ENCODE data around the gene EPM2A. TPM values are rescaled to one million over a fixed set of nuclear protein-coding genes. Genes with fewer than 3 reads are reported as not detected.

Gene EPM2A
- polyA plus RNA-seq, 2 of the 4 experiments (the other 2 are of a cell fraction): 2.4 to 3.0 TPM

DNA sequence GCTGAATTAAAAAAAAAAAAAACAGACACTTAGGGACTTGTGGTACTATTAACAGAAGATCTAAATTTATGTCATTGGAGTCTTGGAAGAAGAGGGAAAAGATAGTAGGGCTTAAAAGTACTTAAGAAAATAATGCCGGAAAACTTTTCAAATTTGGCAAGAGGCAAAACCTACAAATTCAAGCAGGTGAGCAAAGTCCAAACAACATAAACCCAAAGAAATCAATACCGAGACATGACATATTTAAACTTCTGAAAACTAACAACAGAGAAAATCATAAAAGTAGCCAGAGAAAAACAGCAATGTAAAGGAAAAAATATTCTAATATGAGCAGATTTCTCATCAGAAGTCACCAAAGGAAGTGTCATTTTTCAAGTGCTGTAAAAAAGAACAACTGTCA is 44.4 kb downstream of the EPM2A start:
- 0 out of 3 replicates have a peak, but pooled peaks cover 2% of the 10 kb centered on the region for H3K9me3 ChIP-seq
- 94% methylated on average over 2 of the region's 2 CpGs for WGBS (ENCODE audit: missing lambda C conversion rate)
- DNase-seq (ENCODE audit: low read depth in 1 of 2, low spot score in 1 of 2) (no peak), FAIRE-seq (no peak), ATAC-seq (no peak)
- no peak overlapping the region for H3K4me2 ChIP-seq
- ChIA-PET POLR2A (no interaction called here), CTCF (no interaction called here)
- H3K4me1 ChIP-seq: 0 out of 3 replicates have a peak, but pooled peaks cover 3% of the 10 kb centered on the region
- H3K27ac ChIP-seq: no peak overlapping the region
- no peak overlapping the region for H3K4me3 ChIP-seq
- TF ChIP-seq, protein P1, sequence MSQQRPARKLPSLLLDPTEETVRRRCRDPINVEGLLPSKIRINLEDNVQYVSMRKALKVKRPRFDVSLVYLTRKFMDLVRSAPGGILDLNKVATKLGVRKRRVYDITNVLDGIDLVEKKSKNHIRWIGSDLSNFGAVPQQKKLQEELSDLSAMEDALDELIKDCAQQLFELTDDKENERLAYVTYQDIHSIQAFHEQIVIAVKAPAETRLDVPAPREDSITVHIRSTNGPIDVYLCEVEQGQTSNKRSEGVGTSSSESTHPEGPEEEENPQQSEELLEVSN (IDR thresholded peaks at IDR 0.05; ENCODE audit: borderline replicate concordance, low read depth): no peak
- TF ChIP-seq TFCP2L1 (CRISPR knock-in tag; IDR thresholded peaks at IDR 0.05): no peak
- TF ChIP-seq USF2 (IDR thresholded peaks at IDR 0.05): no peak
- TF ChIP-seq NFE2L2 (conservative IDR thresholded peaks at IDR 0.05; ENCODE audit: low read length): no peak
- no peak for TF ChIP-seq BCL3 (IDR thresholded peaks at IDR 0.05)
- no peak for TF ChIP-seq HOXA7 (CRISPR knock-in tag; IDR thresholded peaks at IDR 0.05)

- WGBS (ENCODE audit: missing lambda C conversion rate): 58% methylated on average over 2 of the region's 2 CpGs
- ATAC-seq (no peak), DNase-seq (ENCODE audit: low read depth in 1 of 2, low spot score in 1 of 2) (no peak), FAIRE-seq (no peak)
- Histone ChIP-seq H3K4me3 (no peak overlapping the region), H3K9me3 (0 out of 3 replicates have a peak, but pooled peaks cover 2% of the 10 kb centered on the region), H3K27ac (no peak overlapping the region), H3K4me2 (no peak overlapping the region), H3K4me1 (0 out of 3 replicates have a peak, but pooled peaks cover 3% of the 10 kb centered on the region)
- ChIA-PET POLR2A (no interaction called here), CTCF (no interaction called here)
- no peak for TF ChIP-seq RNF2 (IDR thresholded peaks at IDR 0.05; ENCODE audit: borderline replicate concordance, low read depth)
- no peak for TF ChIP-seq FOSB (CRISPR knock-in tag; IDR thresholded peaks at IDR 0.05)
- TF ChIP-seq KDM5A (IDR thresholded peaks at IDR 0.05): no peak
- TF ChIP-seq JUN (IDR thresholded peaks at IDR 0.05): no peak
- TF ChIP-seq PBX3 (IDR thresholded peaks at IDR 0.05): no peak
- TF ChIP-seq BHLHE40 (IDR thresholded peaks at IDR 0.05; ENCODE audit: low read depth, low read length): no peak
- no peak for TF ChIP-seq ZFP36 (IDR thresholded peaks at IDR 0.05; ENCODE audit: borderline replicate concordance, partially characterized antibody)
- TF ChIP-seq, protein P2, sequence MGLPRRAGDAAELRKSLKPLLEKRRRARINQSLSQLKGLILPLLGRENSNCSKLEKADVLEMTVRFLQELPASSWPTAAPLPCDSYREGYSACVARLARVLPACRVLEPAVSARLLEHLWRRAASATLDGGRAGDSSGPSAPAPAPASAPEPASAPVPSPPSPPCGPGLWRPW (IDR thresholded peaks at IDR 0.05): no peak
- no peak for TF ChIP-seq POLR2AphosphoS2 (conservative IDR thresholded peaks at IDR 0.05; ENCODE audit: low read length)
- TF ChIP-seq RFX5 (IDR thresholded peaks at IDR 0.05): no peak
- TF ChIP-seq USF2 (IDR thresholded peaks at IDR 0.05): no peak
- no peak for TF ChIP-seq NPAS2 (CRISPR knock-in tag; IDR thresholded peaks at IDR 0.05; ENCODE audit: borderline replicate concordance)
- no peak for TF ChIP-seq MYC (IDR thresholded peaks at IDR 0.05; ENCODE audit: borderline replicate concordance, low read length)
- TF ChIP-seq HOXB5 (CRISPR knock-in tag; IDR thresholded peaks at IDR 0.05): no peak
- no peak for TF ChIP-seq CHD4 (IDR thresholded peaks at IDR 0.05; ENCODE audit: borderline replicate concordance)
- no peak for TF ChIP-seq EHF (CRISPR knock-in tag; IDR thresholded peaks at IDR 0.05)
- no peak for TF ChIP-seq RARB (CRISPR knock-in tag; IDR thresholded peaks at IDR 0.05)
- no peak for TF ChIP-seq SREBF2 (IDR thresholded peaks at IDR 0.05)
- TF ChIP-seq PHF8 (IDR thresholded peaks at IDR 0.05; ENCODE audit: borderline replicate concordance, low read depth): no peak
Measured at GRCh38 chr6:145689529-145689928, 45.8 kb downstream of the EPM2A start.

Measured in A549 (cell line).